Activated CD8-positive, alpha-beta memory T cell treated with anti-CD3 and anti-CD28 coated beads, Interleukin-2, amount 50 U/mL, for 24 hours (primary cell): Measurements from ENCODE around the gene RAMAC.
A peak's percentile ranks its signal among the peaks of the same experiment; 100 is the strongest.
"Not testable (repeated sequence)": the region's sequence is repeated elsewhere in the genome, so short reads cannot be mapped to it uniquely, and the experiment has no call there.

Source experiments
- DNase-seq: peaks from one replicate; pipeline ENCODE4 v3.0.0-alpha.2; 2020; ENCODE audit errors: extremely low read depth

The RAMAC gene

DNA sequence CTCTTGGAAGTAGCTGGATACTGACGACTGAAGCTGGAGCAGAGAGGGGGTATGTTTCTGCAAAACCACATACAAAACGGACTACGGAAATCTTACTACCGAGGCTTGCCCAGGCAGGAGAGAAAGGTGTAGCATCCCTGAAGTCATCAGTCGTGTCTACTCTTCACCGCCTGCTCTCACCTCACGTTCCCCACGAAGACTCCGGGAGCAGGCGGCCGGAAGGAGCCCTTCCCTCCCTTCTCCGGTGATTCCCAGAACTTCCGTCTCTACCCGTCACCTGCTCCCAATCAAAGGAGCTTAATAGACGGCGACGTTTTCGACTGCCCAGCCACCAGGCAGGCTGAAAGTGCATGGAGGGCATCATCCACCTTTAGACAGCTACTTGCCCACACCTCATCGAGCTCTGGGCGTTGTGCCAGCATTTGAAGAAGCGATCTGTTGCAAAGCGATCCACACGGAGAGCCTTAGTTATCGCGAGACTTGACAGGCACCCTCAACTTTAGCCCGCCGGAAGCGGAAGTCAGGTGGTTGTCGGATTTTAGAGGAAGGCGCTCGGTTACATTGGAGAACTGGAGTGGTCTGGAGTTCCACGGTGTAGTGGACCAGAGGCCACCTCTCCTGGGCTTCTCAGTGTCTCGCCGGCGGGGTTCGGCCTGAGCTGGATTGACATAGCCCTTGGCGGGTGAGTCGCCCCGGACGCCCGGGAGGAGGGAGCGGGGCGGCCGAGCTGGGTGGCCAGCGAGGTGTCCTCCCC, at the start of gene RAMAC:
Gene RAMAC, plus strand, starts transcription at position 523 of the 754 bp plus-strand sequence. CDS start 2,809 bp downstream, outside the sequence.
- DNase-seq, result peak; percentile 90

DNA sequence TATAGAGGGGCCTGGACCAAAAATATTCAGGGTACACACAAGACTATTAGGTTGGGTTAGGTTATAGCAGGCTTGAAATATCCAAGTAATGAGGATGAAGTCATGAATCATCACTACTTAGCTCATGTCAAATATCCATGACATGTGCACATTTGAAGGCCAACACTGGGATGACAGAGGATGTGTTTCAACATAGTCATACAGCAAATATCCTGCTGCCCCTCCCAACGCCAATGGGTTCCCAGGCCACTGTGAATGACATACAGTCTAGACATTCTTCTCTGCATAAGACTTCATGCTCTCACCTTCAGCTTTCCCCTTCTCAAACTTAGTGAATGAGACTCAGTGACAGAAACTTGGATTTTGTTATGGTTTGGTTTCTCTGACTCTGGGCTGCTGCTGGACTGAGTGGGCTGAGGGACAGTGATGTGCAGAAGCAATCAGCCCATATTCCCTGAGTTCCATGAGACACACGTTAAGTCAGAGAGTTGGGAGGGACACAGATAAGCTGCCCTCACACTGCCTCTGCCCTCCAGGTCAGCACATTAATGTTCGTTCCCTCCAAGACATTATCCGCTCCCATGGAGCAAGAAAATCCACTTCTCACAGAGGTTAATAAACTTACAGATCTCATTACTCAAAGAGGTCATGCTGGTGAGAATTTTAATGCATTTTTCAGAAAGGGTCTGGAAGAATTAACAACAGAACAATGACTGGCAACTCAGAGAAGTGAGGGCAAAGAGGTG, 48.9 kb upstream of the RAMAC start:
- no peak for DNase-seq

DNA sequence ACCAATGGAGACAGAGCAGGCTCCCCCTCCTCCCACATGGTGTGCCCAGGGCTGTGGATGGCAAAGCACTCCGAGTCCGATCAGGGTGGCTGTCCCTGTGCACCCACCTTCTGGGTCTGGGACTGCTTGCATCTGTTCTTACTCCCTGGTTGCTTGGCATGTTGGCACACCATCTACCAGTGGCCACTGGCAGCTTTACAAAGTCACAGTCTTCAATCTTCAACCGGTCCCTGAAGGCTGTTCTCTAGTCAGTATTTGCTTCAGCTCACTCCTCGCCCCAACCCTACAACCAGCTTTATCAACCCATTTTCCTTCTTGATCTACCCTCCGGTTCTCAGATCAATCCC, 48.3 kb upstream of the RAMAC start:
- DNase-seq, result no peak

DNA sequence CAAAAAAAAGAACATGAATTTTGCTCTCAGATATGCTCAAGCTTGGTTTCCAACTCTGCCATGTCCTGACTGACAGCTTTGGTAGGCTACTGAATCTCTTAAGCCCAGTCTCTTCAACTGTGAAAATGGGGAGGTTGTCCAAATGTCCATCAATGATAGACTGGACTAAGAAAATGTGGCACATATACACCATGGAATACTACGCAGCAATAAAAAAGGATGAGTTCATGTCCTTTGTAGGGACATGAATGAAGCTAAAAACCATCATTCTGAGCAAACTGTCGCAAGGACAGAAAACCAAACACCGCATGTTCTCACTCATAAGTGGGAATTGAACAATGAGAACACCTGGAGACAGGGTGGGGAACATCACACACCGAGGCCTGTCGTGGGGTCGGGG, 46.3 kb upstream of the RAMAC start:
- DNase-seq, result not testable (repeated sequence)

DNA sequence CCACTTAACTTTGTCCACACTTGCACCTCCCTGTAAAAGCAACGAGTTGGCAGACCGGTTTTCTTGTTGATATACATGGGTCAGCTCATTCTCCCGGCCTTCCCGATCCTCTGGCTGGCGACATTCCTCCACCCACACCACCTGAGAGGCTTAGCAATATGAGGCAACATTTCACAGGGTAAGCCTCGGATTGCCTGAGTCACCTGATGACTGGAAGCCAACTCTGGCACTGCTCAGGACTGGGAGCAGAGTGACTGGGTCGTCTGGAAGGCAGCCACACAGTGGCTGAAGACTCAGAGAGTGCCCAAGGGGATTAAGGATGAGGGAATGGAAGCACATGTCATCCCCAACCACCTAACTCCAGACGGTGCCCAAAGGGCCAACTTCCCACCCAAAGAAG, 43.3 kb upstream of the RAMAC start:
- DNase-seq, result no peak

DNA sequence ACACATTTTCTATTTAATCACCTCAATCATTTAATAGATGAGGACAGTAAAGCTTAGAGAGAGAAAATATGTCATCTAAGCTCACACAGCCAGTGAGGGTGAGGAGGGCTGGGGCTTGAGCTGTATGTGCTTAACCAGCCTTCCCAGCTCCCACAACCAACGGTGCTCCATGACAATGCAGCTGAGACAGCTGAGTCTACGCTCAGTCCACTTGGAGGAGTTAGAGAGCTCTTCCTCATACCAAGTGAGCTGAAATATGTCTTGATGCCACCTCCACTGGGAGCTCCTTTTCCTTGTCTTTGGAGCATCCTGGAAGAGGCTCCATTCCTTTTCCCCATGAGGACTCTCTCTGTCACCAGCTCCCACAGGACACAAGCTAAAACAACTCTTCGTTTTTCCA, 42.8 kb upstream of the RAMAC start:
- DNase-seq, result no peak

DNA sequence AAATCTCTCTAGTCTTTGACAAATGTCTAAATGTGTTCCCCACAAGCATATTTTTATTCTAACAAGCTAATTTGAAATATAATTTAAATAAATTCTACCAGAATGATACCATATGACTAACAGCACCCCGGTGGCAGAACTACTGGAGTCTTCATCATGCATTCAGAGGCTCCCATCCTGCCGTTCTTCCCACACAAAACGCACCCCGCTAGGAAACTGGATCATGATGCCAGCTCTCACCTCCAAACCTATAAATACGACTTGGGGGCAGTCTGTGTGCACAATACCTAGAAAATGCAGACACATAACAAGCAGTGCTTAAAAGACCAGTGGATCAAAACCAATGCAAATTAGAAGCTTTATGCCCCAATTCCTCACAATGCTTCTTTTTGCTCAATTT, 42.0 kb upstream of the RAMAC start:
- no peak for DNase-seq

DNA sequence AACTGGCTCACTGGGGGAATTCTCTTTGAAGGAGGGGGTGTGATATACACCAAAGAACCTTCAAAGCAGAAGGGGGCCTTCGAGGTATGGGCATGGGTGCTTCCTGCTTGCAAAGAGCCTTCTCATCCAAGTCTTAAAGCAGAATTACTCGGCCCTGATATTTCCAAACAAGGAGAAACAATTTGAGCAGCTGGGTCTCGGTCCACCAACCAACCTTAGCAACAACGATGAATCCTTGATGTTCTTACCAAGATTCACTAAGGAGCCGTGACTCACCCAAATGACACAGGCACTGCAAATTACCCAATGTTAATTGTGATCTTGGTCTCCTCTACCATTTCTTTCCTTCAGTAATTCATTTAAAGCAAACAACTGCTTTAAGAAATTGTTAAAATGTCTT, 41.2 kb upstream of the RAMAC start:
- no peak for DNase-seq

DNA sequence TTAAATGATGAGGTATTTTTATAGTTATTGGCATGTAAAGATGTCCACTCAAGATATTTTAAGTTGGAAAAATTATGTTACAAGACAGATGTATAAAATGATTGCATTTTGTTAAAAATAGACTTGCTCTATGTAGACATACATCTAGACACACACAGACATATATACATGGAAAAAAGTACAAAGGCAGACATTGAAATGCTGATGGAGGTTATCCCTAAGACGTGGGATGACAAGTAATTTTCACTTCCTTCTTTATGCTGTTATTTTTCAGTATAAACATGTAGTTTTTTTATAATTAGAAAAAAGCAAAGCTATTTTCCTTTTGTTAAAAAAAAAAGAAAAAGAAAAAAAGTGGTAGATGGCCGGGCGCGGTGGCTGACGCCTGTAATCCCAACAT, 40.7 kb upstream of the RAMAC start:
- no peak for DNase-seq

DNA sequence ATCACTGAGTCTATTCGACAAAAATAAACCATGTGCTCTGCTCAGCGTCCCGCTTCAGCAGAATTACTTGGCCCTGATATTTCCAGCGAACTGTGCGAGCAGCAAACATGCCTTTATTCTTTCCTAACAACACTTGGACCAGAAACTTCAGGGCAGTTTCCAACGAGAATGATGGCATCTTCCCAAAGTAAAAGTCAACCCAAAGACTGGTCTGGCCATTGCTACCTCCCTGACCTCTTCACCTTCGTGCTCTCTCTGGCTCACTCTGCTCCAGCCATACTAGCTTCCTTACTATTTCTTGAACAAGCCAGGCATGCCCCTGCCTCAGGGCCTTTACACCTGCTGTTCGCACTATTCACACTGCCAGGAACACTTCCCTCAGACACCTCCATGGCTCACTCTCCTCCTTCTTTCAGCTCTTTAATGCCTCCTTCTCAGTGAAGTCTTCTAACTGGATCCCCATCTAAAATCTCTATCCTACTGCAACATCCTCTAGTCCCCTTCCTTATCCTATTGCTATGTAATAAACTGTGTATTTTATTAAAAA, 39.8 kb upstream of the RAMAC start:
- no peak for DNase-seq

DNA sequence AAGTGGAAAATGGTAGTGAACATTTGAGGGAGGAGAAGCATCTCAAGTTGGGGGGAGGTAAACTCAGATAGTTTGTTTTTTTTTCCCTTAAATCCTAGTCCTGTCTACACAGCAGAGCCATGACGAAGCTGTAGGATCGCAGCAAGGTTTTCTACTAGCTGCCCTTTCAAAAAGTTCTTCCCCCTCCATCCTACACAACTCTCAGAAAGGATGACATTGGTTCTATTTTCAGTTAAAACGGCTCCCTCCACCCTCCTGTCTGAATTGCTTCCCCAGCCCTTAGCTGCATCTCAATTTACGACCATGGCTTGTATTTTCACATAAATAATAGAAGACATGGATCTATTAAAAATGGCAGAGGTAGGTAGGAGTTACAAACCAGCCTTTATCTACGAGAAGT, 35.7 kb upstream of the RAMAC start:
- DNase-seq, result no peak

DNA sequence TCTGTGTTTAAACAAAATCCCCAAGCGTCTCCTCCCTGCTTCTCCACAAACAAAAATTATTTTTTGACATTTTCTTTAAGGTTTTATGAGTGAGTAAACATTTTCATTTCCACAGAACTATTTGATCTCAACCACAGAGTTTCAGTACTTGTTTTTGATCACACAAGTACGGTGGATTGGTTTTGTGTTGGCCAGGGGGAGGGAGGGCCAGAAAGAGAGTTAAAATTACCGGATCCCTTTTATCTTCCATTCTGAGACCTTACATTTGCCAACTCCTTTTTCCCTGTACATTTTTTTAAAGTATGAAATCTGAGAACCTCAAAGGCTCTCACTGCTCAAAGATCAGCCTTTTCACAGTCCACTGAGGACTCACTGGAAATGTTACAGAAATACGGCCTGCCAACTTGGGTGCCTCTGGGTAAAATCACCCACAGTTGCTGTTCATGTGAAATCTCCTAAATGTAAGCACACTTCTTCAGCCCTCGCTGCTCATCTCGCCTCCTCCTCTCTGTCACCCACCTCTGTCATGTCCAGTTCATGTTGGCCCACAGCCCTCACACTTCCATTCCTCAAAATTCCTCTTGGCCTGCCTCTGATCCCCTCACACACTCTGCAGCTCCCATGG, 35.2 kb upstream of the RAMAC start:
- no peak for DNase-seq

DNA sequence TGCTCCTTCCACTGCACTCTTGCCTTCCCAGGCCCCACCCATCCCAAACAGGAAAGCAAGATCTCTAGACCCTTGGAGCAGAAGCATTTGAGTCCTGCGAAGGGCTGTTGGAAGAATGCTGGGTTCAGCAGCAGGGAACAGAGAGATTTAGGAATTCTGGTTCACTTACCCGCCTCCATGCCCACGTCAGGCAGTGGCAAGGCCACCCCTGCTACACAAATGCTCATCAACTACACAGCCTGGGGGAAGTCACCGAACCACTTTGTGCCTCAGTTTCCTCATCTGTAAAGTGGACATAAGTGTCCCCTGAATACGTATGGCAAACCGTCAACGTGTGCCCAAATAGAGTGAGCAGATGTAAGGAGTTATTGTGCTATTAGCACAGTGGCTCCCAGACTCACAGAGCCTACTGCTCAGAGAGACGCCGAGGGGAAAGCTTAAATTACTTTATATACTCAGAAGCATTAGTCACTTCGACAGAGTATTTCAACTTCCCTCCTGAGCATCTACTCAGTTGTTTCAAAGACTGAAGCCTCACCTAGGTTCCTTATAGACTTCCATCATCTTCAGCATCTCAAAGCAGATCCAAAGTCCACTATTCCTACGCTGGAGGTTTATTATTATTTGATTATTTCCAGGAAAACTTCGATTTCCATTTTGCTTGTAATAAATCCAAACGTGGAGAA, 34.4 kb upstream of the RAMAC start:
- DNase-seq, result no peak

DNA sequence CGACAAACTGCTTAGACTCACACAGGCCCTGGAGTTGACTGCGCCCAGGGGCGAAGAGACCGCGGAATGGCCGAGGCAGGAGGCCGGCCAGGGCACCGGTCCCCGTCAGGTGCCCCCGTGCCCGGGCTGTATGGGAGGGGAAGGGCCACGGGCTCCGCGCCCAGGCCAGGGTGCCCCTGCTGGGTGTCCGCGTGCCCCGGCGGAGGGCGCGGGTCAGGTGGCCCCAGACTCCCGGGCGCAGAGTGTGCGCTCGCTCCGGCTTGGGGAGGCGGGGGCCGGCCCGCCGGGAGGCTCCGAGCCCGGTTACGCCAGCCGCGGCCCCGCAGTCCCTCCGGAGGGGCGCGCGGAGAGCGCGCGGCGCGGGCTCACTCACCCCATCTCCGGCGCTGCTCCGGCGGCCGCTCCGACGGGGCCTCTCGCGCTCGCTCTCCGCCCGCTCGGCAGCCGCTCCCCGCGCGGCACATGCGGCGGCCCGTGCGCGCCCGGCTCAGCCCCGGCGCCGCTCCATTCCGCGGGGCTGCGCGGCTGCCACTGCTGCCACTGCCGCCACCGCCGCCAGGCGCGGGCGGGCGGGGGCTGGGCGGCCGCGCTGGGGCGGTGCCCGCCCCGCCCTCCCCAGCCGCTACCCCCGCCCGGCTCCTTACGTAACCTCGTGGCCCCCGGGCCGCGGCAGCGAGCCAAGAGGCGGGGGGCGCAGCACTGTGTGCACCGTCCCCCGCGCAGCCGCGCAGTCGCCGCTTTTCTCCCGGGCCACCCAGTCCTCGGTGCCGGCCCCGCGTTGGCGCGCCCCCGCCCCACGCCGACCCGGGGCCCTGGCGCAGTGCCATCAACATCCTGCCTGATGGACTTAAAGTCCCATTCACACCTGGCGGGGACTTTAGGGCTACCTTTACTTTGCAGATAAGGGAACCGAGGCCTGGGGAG, 33.6 kb upstream of the RAMAC start, which contains the start of gene HOMER2:
Gene HOMER2, minus strand, starts transcription at position 563 of the 924 bp plus-strand sequence. Its CDS starts 185 bp downstream, at position 378.
- no peak for DNase-seq

DNA sequence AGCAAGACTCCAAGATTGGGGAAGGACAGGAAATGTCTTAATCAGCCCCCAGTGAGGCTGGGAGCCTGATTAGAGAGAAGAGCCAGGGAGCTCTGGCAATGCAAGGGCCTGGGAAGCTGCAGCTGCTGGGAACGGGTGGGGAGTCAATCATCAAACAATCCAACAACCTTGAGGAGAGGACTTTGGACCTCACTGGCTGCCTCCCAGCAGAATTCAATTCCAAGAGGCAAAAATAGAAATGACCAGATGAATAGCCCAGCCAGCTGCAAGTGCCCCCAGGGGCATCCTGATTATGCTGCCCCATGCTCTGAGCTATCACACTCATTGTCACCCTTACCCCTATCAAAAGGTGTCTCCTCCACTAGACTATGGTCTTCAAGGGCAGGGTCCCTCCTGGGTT, 27.4 kb upstream of the RAMAC start:
- no peak for DNase-seq

DNA sequence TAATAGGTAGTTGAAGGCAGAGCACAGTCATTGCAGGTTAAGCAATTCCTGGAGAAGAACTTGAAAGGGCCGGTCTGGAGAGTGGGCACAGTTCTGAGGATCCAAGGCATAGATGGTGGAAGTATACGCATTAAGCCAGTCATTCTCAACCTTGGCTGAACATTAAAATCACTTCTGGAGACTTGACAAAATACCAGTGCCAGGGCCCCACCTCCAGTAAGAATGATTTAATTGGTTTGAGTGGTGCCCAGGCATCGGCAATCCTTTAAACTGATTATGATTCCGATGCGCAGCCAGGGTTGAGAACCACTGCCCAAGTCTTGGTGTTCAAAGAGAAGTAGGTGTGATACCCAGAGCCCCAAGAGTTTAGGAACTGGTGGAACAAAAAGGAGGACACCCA, 26.6 kb upstream of the RAMAC start:
- DNase-seq, result no peak

DNA sequence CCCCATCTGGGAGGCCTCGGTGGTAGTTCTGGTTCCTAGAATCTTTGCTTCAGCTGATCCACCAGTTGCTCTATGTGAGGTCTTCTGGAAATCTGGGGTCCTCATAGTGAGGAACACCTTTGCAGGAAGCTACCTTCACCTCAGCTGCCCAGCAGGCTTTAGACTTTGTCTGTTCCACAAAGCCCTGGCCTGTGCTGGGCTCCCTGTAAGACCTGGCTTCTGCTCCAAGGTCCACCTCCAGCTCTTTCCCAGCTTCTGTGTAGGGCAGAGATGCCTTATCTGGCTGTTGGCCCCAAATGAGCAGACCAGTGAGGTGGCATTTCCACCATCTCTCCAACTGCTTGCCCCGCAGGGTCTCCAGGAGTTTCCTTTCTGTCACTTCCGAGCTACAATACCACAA, 25.2 kb upstream of the RAMAC start:
- DNase-seq, result no peak

DNA sequence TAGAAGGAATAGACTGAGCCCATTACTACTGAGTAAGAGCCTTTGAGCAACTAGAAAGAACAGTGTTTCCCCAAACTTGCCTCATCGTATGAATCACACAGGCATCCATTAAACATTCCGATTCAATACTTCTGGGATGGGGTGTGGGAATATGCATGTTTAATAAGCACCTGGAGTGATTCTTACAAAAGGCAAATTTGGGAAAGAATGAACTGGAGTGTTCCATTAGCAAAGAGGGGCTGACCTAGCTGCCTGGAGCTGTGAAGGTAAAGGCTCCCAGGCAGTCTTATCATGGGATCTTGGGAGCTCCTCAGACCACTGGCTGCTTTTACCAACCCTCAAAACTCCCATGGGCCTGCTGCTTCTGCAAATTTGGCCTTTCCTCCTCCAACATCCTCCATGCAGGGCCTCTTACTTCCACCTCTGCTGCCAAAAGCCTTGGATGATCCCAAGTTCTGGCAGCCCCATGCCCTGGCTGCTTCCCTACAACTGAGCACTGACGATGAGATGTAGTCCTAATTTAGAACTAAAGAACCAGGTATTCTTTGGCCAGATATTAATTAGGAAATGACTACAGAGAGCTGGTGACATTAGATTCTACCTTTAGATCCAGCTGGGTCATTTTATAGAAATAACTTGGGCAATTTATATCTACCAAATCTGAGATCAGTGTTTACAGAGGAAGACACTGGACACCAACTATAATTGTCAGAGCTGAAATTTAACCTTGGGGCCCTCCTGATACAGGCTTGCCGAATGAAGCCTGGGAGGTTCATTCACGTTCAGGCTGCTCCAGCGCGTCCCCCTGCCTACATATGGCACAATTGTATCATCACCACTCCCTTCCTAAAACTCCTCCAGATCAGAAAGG, 22.3 kb upstream of the RAMAC start:
- no peak for DNase-seq

DNA sequence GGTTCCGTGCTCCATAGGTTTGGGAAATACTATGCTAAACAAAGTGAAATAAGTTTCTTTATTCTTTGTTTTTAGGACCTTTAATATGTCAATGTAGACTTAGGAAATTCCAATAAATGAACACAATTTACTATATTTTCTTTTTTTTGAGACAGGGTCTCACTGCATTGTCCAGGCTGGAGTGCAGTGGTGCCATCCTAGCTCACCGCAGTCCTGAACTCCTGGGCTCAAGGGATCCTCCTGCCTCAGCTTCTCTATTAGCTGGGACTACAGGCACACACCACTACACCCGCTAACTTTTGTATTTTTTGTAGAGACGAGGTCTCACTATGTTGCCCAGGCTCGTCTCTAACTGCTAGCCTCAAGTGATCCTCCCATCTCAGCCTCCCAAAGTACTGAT, 21.1 kb upstream of the RAMAC start:
- DNase-seq, result no peak

DNA sequence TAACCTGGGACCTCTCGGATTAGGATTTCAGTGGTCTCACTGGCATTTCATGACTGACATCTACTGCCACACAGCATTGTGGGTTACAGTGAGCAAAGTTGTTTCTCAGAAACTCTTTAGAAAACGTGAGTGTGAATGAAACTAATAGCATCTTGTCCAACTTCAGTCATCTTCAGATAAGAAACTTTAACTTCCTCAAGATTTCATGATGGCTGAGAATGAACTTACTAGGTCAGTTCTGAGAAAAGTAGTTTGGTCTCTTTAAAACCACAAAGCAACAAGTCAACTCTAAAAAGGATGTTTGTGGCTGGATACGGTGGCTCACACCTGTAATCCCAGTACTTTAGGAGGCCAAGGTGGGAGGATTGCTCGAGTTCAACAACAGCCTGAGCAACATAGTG, 19.3 kb upstream of the RAMAC start:
- DNase-seq, result no peak
